Activated CD4-positive, alpha-beta T cell treated with anti-CD3 and anti-CD28 coated beads for 4 hours (primary cell): ENCODE results near the gene MBTPS1.

ENCODE experiments used
- DNase-seq, 2 donors: peaks; one replicate each; pipeline ENCODE4 v3.0.0-alpha.2; 2020

MBTPS1 gene

DNA sequence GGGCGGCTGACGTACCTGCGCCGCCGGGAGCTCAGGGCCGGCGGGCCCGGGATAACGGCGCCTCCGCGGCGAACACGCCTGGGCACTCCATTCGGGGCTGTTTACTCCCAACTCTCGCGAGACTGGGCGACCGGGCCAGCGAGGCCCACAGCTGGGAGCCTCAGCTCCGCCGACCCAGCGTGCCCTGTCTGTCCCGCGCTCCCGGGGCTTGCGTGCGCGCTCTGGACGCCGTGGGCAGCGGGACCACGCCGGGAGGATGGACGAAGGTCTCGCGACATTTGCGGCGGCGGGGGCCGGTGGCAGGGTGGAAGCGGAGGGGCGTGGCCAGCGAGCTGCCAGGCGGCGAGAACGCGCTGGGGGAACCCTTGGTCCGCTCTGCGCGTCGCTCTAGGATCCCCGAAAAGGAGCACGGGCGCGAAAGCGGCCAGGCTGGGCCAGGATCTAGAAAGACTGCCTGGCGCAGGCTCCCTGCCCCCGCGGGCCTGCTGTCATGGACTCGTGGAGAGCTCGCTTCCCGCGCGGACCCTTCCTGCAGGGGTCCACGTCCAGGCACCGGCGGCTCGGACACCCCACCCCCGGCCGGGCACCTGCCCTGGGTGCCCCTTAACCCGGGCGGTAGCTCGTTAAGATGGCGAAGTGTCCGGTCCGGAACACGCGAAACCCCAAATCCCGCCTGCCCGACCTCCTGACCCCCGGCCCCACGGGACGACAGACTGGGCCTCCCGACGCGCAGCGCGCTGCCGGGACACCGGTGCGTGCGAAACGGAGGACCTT lies at the start of gene MBTPS1:
Gene MBTPS1, minus strand, starts transcription at position 223 of the 774 bp plus-strand sequence. CDS start 15,159 bp downstream, outside the sequence.
- peak; percentile 98 for DNase-seq

DNA sequence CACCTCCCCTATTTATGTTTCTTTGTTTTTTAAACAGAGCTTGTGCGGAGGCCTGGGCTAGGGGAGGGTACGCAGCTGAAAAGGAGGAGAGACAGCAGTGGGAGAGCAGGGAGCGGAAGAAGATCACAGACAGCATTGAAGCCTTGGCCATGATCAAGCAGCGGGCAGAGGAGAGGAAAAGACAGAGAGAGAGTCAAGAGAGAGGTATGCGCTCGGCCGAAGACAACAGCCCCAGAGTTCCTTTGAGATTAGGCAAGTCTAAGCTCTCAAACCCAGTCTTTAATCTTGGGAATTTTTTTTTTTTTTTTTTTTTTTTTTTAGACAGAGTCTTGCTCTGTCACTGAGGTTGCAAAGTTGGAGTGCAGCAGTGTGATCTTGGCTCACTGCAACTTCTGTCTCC lies 49.0 kb upstream of the MBTPS1 start:
- no peak for DNase-seq

DNA sequence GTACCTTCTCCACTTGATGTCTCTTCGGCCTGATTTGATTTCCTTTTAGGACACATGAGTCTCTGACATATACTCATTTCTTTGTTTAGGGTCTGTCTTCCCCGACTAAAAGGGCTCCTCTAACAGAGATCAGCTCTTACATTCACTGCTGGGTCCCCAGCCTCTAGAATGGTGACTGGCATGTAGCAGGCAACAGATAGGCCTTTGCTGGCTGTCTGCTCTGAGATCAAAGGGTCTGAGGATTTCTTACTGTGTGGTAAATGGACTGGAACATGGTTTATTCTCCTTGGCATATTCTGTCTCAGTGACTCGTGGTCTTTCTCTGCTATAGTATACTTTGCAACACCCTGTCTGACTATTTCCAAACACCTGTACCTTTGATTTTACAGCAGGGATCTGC lies 45.1 kb upstream of the MBTPS1 start:
- no peak for DNase-seq

DNA sequence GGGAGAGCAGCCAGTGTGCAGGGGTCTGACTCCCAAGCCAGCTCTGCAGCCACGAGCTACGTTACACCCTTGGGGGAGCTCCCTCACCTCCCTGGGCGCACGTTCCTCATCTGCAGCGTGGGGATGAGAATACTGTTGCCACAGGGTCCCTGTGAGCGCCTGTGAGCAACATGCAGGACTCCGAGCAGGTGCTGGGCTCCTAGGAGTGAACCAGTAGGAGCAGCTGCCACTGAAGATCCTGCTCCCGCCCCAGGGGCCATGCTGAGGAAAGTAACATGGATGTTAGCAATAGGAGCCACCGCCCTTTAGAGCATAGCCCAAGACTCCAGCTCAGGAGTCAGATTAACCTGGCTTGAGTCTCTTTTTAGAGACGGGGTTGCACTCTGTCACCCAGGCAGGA lies 44.3 kb upstream of the MBTPS1 start:
- DNase-seq: no peak

DNA sequence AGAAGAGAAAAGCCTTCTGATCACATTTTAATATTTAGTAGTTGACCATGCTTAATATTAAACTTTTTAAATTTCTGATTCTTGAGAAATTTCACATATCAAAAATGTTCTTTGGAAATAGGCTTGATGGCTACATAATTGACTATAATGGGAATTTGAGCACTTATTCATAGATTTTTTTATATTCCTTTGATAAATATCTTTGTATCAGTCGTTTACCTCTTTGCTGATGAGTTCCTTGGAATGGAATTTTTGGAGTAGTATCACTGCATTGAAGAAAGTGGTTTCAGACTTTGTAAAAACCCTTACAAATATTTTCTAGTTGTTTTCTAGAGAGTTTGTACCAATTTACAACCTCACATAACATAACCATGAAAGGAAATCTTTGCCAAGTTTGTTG lies 43.1 kb upstream of the MBTPS1 start:
- DNase-seq: no peak

DNA sequence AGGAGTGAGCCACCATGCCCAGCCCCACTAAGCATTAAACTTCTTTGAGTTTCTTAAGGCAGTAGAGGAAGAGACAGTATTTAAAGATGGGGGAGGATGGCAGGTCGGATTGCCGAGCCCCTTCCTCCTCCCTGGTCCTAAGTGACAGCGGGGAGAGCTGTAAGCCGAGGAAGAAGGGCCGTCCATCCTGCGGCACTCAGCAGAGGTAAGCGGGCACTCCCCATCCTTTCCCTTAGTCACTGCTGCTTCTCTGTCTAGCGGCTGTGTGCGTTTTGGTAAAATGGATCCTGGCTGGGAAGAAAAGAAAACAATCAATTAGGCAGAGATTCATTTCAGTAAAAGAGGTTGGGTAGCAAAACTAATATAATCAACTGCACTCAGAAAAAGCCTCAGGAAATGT lies 42.3 kb upstream of the MBTPS1 start:
- no peak for DNase-seq

DNA sequence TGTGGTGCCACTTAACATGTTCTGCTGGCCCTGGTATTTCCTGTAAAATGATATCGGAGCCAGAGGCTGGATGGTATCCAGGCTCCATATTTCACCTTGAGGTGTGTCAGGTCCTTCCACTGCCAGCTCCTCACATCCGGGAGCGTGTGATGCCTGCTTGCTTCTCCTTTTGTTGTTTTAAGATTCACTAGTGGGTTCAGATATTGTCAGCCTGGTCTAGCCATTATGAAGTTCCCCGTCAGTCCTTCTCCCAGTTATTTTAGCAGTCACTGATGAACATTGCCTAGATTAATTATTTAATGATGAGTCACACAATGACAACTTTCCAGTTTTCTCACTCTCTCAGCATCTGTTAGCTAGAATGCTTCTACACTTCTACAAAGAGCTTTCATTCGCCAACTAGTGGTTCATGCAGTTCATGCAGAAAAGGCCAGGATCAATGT lies 39.6 kb upstream of the MBTPS1 start:
- DNase-seq: no peak

DNA sequence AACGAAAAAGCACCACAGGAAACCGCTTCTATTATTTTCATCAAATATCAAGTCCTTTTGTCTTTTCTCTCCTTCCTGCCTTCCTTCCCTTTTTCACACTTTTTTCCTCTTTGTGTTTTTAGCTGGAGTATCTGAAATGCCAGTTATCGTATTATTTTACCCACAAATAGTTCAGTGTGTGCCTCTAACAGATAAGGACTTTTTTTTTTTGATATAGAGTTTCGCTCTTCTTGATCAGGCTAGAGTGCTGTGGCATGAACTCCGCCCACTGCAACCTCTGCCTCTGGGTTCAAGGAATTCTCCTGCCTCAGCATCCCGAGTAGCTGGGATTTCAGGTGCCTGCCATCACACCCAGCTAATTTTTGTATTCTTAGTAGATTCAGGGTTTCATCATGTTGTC lies 39.0 kb upstream of the MBTPS1 start:
- DNase-seq: no peak

DNA sequence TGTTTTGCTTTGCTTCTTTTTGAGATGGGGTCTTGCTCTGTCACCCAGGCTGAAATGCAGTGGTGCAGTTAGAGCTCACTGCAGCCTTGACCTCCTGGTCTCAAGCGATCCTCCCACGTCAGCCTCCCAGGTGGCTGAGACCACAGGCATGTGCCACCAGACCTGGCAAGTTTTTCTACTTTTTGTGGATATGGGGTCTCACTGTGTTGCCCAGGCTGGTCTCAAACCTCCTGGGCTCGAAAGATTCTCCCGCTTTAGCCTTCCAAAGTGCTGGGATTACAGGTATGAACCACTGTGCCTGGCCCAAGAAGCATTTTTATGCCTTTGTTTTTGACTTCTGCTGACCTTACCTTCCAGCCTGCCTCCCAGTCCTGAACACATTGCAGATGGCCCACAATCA lies 38.5 kb upstream of the MBTPS1 start:
- DNase-seq: no peak

DNA sequence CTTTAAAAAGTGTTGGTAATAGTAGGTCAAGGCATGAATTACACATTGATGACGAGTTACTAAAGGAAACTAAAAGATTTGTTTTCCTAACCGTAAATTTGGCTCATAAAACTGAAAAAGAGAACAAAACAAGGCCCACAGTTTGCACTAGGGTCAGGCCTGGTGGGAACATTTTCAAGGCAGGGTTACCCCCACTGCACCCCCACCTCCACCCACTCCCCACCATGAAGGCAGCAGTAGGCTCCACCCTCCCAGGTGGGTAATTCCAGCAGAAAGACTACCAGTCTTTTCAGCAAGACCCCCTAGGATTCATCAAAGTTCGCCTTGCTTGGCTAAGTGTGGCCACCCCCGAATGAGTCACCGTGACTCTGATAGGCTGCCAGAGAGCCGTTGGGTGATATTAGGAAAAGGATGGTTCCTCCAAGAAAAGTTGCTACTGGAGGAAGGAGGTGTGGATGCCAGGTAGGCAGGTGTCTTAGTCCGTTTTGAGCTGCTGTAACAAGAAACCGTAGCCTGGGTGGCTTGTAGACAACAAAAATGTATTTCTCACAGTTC lies 37.0 kb upstream of the MBTPS1 start:
- no peak for DNase-seq

DNA sequence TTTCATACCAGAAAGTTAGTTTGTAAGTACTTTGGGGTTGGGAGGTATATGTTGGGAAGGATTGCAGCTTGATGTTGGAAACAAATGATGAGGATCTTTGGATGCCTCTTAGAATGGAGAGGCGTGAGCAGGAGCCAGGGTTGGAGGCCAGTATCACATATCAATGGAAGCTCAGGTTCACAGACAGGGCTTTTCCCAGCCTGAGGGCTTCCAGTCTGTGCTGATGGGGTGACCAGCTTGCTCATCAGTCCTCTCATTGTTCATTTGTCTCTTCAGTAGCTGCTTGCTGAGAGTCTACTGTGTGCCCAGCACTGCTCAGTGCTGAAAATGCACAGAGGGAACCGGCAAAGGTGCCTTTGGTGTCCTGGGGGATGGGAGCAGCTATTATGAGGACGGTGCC lies 34.2 kb upstream of the MBTPS1 start:
- DNase-seq: no peak

DNA sequence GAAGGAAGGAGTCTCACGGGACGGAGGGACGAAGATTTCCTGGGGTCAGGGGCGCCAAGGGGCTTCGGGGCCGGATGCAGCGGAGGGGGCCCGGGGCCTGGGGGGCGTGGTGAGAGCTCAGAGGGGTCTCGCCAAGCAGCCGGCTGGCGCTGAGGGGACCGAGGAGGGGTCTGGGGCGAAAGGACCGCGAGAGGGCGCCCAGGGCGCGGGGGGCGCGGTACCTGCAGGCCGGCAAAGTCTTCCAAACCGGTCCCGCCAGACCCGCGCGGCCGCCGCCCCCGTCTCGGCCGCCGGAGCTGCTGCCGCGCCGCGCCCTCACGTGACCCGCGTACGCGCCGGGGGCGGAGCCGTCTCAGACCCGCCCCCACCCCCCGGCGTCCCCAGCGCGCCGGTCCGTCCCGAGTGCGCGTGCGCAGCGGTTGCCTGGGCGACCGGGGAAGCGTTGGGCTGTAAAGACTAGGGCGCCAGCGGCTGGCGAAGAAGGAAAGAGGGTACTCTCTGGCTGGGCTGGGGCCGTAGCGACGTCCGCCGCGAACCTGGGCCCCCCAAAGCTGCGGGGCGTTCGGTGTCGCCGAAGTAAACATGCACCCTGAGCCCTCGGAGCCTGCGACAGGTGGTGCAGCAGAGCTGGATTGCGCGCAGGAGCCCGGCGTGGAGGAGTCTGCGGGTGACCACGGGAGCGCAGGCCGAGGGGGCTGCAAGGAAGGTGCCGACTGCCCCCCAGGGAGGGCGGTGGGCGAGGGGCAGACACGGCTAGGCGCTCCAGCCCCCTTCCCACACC lies 28.3 kb upstream of the MBTPS1 start, which contains the start of the genes DNAAF1 and HSDL1:
Gene DNAAF1, plus strand, starts transcription at position 450 of the 781 bp plus-strand sequence. Its CDS starts 133 bp downstream, at position 583.
Gene HSDL1, minus strand, starts transcription at position 319 of the 781 bp plus-strand sequence. CDS start 13,856 bp downstream, outside the sequence.
- DNase-seq: peak; percentile 91 to 94

DNA sequence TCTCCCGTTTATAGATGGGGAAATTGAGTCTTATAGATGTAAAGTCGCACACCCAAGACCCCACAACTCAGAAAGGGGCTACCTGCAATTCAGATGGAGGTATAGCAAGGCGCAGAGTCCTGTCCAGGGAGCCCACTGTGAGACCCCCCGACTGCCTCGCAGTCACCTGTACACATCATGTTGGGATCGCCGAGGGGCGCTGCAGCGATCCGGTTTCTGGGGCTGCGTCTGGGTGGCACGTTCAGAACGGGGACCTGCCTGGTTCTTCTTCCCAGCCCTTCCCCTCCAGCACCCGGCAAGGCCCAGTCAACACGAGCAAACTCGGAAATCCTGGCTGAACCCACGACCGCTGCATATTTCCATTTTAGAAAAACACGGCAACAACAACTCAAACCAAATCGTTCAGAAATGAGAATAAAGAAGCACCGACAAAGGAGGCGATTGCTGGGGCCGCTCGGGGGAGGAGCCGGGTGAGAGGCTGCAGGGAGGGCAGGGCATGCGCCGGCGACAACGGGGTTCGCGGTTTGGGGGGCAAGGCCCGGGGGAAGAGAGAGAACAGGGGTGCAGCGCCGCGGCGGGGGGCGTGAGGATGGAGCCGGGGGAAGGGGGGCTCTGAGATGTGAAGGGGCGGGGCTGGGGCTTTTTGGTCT lies 27.6 kb upstream of the MBTPS1 start:
- DNase-seq: peak; percentile 22 to 25

DNA sequence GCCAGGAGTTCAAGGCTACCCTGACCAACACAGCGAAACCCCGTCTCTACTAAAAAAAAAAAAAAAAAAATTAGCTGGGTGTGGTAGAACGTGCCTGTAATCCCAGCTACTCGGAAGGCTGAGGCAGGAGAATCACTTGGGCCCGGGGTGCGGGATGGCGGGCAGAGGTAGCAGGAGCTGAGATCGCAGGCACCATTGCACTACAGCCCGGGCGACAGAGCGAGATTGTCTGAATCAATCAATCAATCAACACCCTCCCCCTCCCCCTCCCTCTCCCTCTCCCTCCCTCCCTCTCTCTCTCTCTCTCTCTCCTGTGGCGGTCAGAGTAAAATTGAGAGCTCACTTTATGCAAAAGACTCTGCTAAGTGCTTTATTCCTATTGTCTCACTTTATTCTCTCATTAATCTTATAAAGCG lies 27.1 kb upstream of the MBTPS1 start:
- no peak for DNase-seq

DNA sequence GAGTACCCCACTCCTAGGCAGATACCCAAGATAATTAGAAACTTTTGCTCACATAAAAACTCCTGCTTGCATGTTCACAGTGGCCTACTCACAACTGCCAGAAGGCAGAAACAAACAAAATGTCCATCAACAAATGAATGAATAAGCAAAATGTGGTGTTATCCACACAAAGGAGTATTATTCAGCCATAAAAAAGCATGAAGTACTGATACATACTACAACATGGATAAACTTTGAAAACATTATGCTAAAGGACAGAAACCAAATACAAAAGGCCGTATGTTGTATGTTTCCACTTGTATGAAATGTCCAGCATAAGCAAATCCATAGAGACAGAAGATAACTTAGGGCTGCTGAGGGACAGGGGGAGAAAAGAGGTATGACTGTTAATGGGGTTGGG lies 26.3 kb upstream of the MBTPS1 start:
- DNase-seq: no peak

DNA sequence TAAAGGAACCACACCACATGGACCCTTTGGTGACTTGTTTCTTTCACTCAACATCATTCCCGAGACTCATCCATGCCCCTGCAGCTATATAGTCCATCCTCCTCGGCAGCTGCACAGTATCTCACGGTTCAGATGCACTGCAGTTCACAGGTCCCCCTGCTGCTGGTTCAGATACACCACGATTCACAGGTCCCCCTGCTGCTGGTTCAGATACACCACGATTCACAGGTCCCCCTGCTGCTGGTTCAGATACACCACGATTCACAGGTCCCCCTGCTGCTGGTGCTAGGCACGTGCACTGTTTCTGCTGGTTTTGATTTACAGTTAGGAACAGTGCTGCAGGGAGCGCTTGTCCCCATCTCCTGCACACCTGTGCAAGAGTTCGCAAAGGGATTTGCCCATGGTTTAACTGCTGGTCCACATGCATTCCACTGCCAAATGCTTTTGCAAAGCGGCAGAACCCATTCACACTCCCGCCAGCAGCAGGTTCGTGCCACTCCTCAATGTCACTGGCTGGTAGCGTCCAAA lies 24.5 kb upstream of the MBTPS1 start:
- no peak for DNase-seq

DNA sequence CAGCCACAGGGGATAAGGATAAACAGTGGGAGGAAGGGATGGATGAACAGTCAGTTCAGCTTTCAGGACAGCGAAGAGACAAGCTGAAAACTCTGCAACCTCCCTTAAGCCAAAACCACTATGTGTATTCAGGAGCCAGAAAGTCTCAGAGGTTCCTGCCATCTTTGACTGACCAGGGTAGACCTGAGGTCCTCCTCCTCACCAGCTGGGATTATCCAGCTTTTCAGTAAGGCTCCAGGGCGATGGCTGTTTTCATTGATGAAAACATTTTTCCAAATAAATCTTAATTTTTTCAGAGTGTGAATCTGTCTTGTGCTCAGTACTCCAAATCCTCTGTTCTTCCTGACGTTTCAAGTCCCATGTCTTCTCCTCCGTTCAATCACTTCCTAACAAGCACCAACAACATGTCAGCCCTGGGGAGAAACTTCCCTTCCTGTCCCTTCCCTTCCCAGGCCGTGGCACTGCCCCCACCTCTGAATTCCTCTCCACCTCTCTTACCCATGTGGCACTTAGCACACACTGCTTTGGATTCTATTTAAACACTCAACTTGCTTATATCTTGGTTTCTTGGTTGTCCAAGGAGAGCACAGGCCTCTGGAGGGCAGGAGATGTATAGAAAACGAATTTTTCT lies 23.0 kb upstream of the MBTPS1 start:
- no peak for DNase-seq

DNA sequence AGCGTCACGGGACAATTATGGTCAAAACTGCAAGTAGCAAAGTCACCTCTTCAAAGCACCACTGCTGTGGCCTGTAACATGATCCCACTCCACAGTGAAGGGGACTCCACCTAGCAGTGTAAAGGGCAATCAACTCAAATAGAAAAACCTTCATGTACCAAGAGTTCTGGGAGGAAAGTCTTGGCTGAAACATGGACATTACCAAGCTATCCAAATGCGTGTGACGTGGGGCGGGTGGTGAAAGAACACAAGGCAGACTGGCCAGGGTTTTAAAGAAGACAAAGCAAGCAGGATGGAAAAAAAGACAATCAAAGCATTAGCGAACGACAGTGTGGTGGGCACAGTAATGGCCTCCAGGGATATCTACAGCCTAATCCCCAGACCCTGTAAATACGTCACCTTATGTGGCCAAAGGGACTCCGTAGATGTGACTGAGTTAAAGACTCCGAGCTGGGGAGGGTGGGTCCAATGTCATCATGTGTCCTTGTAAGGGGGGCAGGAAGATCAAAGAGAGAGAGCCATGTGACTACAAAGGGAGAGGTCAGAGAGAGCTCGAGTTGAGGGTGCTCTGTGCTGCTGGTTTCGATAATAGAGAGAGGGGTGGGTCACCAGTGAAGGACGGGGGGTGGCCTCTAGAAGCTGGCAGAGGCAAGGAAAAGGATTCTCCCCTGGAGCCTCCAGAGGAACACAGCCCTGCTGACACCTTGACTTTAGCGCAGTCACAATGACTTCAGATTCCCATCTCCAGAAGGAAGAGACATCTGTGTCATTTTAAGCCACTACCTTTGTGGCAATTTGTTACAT lies 22.3 kb upstream of the MBTPS1 start:
- no peak for DNase-seq

DNA sequence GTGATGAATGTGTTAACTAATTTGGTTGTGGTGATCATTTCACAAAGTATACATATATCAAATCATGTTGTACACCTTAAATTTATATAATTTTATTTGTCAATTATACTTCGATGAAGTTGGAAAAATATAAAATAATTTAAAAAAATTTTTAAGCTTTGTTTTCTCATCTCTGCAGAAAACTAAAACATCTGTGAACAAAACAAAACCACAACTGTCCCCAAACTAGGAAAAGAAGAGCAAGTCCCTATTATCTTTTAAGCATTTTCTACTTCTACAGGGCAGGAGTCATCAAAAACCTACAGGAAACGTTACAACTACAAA lies 21.7 kb upstream of the MBTPS1 start:
- DNase-seq: no peak

DNA sequence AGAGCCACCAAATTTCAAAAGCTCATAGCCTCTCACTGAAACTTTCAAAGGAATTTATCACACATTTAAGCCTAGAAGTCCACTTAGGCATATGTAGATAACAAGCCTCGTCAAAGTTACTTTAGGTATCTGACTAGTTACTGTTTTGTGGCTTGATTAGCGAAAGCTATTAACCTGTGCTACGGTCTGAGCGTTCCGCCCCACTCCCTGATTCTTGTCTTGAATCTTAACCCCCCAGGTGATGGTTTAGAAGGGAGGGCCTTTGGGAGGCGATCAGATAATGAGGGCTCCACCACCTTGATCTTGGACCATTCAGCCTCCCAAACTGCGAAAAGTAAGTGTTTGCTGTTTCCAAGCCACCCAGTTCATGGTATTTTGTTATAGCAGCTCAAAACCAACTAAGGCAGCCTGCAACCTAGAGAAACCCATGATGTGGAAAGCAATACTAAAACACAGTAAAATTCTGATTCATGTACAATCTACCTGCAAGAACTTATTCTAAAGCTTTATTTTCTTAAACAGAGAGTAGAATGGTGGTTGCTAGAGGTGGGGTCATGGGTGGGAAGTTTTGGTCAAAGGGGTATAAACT lies 21.1 kb upstream of the MBTPS1 start:
- DNase-seq: no peak

DNA sequence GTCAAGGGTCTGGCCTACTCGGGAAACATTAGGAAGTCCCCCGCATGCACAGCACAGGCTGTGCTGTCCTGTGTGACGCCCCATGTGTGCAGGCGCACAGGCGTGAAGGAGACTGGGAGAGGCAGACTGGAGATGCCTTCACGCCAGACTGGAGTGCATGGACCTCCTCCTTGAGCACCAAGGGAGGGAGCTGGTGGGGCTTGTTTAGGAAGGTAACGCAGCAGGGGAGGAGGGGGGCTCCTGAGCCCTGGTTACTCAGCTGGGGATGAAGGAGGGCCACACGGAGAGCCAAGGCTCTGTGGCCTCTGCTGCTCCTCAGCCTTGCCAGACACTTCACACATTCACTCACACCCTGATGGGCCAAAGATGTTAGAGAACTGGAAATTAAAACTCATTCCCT lies 20.5 kb upstream of the MBTPS1 start:
- DNase-seq: no peak
